Panc1 (cell line): ENCODE measurements around the gene HPS5. TPM values are rescaled to one million over a fixed set of nuclear protein-coding genes. Genes with fewer than 3 reads are reported as not detected.

ENCODE experiments used
- ATAC-seq: fragments of 200-7000 bp; cut with Tn5 transposase; 2 replicates; pipeline ENCODE4 v1.9.1; 2020; ENCODE audit warnings: mild to moderate bottlenecking, moderate library complexity
- BruUV-seq: library from RNA; stranded (reverse); fragments of 400-500 nt; replicated peaks from 2 replicates; lab custom pipeline; 2021; lab: Mats Ljungman, UMichigan
- CTCF ChIA-PET: fragments of 300-600 bp; sonication (Branson Sonifier 250); formaldehyde crosslinking; loops from one replicate; lab custom pipeline; 2022; ENCODE audit warnings: antibody characterized with exemption; lab: Charles Lee
- POLR2A ChIA-PET: fragments of 300-600 bp; sonication (Branson Sonifier 250); formaldehyde crosslinking; loops from one replicate; lab custom pipeline; 2022; ENCODE audit warnings: antibody characterized with exemption; lab: Charles Lee
- DNase-seq: peaks from one replicate; pipeline ENCODE4 v3.0.0-alpha.2; 2010; ENCODE audit warnings: low read depth, low spot score
- H3K27ac ChIP-seq: 2 replicates; pipeline ENCODE4 v1.5.1; 2011; ENCODE audit warnings: mild to moderate bottlenecking, low read length, inconsistent platforms
- H3K27me3 ChIP-seq: fragments of 200-500 bp; sonication (Bioruptor generic); 2 replicates; pipeline ENCODE4 v1.6.0; 2014; ENCODE audit warnings: low read length, inconsistent platforms; ENCODE audit not compliant: control insufficient read depth, insufficient read depth
- H3K36me3 ChIP-seq: fragments of 200-500 bp; sonication (Bioruptor generic); 2 replicates; pipeline ENCODE4 v1.5.1; 2014; ENCODE audit warnings: inconsistent platforms, mild to moderate bottlenecking, low read length, moderate library complexity; ENCODE audit not compliant: control insufficient read depth, insufficient read depth
- H3K4me1 ChIP-seq: 2 replicates; pipeline ENCODE4 v1.5.1; 2011; ENCODE audit warnings: inconsistent platforms, mild to moderate bottlenecking, low read length, moderate library complexity; ENCODE audit not compliant: control insufficient read depth, insufficient read depth
- H3K4me3 ChIP-seq, 2 experiments: 2 replicates each; pipeline ENCODE4 v1.5.1; 2011 to 2012; ENCODE audit warnings: low read depth in 2 of 2, low read length in 2 of 2, mild to moderate bottlenecking in 2 of 2, inconsistent platforms in 1 of 2, moderate library complexity in 1 of 2
- H3K9me3 ChIP-seq: fragments of 200-500 bp; sonication (Bioruptor generic); 2 replicates; pipeline ENCODE4 v1.5.1; 2014; ENCODE audit warnings: low read depth, mild to moderate bottlenecking, inconsistent platforms, low read length, moderate library complexity; ENCODE audit not compliant: control insufficient read depth, insufficient read depth
- POLR2AphosphoS5 ChIP-seq: IDR thresholded peaks from 2 replicates; pipeline ENCODE4 v1.6.1; 2012; ENCODE audit warnings: mild to moderate bottlenecking, low read depth, low read length, moderate library complexity
- SIN3A ChIP-seq: IDR thresholded peaks from 2 replicates; pipeline ENCODE4 v1.6.1; 2012; ENCODE audit warnings: low read depth, mild to moderate bottlenecking, low read length, moderate library complexity, borderline replicate concordance; ENCODE audit not compliant: insufficient read depth
- TCF7L2 ChIP-seq: IDR thresholded peaks from 2 replicates; pipeline ENCODE4 v1.6.1; 2011; ENCODE audit warnings: mild to moderate bottlenecking, low read depth, low read length, inconsistent platforms
- in situ Hi-C: cut with HindIII; loops from 2 replicates; pipeline ENCODE4 v1.10.0; 2016; ENCODE audit warnings: low sequenced_read_pairs, low pct_unique_long_range_greater_than_20kb
- intact Hi-C: fragments of 100-400 bp; cut with micrococcal nuclease; formaldehyde crosslinking; loops from one replicate; pipeline ENCODE4 v1.10.0; 2022; ENCODE audit not compliant: unreplicated experiment
- total RNA-seq: library from RNA; stranded (reverse); gene quantifications from one replicate; pipeline ENCODE4 v1.2.1, GENCODE V29; 2021; ENCODE audit not compliant: unreplicated experiment
- TF ChIP-seq, protein P1 (sequence below), 2 experiments: IDR thresholded peaks; 2 replicates each; pipeline ENCODE4 v1.6.1; 2011 to 2012; ENCODE audit warnings: low read depth in 2 of 2, control low read depth in 1 of 2, low read length in 1 of 2, mild to moderate bottlenecking in 1 of 2, moderate library complexity in 1 of 2; ENCODE audit not compliant: insufficient read depth in 1 of 2
- TF ChIP-seq, protein P2 (sequence below): fragments of 450-650 bp; IDR thresholded peaks from 2 replicates; pipeline ENCODE4 v1.5.1; 2017; ENCODE audit warnings: mild to moderate bottlenecking

HPS5 gene
- total RNA-seq, 1 experiment from 2014 or later: 27.7 TPM

DNA sequence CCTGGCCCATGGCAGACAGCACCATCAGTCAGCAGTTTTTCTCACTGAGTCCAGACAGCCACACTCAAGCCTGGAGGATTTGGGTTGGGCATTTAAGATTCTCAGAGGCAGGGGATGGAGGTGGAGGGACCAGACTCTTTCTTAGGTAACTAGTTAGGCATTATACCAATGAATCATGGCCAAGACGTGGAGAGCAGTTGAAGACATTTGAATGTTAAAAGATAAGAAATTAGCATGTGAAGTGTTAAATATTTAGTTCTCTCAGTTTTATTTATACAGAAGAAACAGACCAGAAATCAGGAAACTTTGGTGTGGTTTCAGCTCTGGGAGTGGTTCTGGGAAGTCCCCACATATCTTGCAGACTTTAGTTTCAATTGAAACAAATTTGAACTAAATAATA, 10.4 kb upstream of the HPS5 start:
- Histone ChIP-seq H3K27me3 (no peaks in the 10 kb centered on the region), H3K27ac (no peak overlapping the region), H3K36me3 (peaks cover 30% of the 10 kb centered on the region), H3K4me1 (0 out of 2 replicates have a peak, but pooled peaks cover 3% of the 10 kb centered on the region), H3K9me3 (no peaks in the 10 kb centered on the region), H3K4me3 (no peak overlapping the region)
- no TSS peak for BruUV-seq
- ChIA-PET POLR2A (no interaction called here), CTCF (no interaction called here)
- ATAC-seq (no peak), DNase-seq (no peak)
- TF ChIP-seq POLR2AphosphoS5 (no peak), SIN3A (no peak), TCF7L2 (no peak)
- TF ChIP-seq, protein P1, sequence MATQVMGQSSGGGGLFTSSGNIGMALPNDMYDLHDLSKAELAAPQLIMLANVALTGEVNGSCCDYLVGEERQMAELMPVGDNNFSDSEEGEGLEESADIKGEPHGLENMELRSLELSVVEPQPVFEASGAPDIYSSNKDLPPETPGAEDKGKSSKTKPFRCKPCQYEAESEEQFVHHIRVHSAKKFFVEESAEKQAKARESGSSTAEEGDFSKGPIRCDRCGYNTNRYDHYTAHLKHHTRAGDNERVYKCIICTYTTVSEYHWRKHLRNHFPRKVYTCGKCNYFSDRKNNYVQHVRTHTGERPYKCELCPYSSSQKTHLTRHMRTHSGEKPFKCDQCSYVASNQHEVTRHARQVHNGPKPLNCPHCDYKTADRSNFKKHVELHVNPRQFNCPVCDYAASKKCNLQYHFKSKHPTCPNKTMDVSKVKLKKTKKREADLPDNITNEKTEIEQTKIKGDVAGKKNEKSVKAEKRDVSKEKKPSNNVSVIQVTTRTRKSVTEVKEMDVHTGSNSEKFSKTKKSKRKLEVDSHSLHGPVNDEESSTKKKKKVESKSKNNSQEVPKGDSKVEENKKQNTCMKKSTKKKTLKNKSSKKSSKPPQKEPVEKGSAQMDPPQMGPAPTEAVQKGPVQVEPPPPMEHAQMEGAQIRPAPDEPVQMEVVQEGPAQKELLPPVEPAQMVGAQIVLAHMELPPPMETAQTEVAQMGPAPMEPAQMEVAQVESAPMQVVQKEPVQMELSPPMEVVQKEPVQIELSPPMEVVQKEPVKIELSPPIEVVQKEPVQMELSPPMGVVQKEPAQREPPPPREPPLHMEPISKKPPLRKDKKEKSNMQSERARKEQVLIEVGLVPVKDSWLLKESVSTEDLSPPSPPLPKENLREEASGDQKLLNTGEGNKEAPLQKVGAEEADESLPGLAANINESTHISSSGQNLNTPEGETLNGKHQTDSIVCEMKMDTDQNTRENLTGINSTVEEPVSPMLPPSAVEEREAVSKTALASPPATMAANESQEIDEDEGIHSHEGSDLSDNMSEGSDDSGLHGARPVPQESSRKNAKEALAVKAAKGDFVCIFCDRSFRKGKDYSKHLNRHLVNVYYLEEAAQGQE (IDR thresholded peaks at IDR 0.05; ENCODE audit: insufficient read depth in 1 of 2, low read depth in 2 of 2, low read length in 1 of 2): no peak
- TF ChIP-seq, protein P2, sequence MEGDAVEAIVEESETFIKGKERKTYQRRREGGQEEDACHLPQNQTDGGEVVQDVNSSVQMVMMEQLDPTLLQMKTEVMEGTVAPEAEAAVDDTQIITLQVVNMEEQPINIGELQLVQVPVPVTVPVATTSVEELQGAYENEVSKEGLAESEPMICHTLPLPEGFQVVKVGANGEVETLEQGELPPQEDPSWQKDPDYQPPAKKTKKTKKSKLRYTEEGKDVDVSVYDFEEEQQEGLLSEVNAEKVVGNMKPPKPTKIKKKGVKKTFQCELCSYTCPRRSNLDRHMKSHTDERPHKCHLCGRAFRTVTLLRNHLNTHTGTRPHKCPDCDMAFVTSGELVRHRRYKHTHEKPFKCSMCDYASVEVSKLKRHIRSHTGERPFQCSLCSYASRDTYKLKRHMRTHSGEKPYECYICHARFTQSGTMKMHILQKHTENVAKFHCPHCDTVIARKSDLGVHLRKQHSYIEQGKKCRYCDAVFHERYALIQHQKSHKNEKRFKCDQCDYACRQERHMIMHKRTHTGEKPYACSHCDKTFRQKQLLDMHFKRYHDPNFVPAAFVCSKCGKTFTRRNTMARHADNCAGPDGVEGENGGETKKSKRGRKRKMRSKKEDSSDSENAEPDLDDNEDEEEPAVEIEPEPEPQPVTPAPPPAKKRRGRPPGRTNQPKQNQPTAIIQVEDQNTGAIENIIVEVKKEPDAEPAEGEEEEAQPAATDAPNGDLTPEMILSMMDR: no peak
- in situ Hi-C loops (no loop called here), intact Hi-C loops (no loop called here)

DNA sequence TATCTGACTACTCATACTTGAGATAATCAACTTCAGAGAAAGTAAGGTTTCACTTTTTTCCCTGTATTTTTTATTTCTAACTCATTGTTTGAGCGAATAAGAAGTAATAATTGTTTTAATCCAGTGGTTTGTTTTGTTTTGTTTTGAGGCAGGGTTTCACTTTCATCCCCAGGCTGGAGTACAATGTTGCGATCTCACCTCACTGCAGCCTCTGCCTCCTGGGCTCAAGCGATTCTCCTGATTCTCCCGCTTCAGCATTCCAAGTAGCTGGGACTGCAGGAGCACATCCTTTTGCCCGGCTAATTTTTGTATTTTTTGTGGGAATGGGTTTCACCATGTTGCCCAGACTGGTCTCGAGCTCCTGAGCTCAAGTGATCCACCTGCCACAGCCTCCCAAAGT, 9.0 kb upstream of the HPS5 start:
- BruUV-seq: no TSS peak
- Histone ChIP-seq H3K27me3 (no peaks in the 10 kb centered on the region), H3K4me1 (0 out of 2 replicates have a peak, but pooled peaks cover 3% of the 10 kb centered on the region), H3K36me3 (peaks cover 33% of the 10 kb centered on the region), H3K9me3 (no peaks in the 10 kb centered on the region), H3K27ac (no peak overlapping the region), H3K4me3 (no peak overlapping the region)
- in situ Hi-C loops: no loop called here
- ChIA-PET POLR2A (no interaction called here), CTCF (no interaction called here)
- no peak for ATAC-seq
- TF ChIP-seq POLR2AphosphoS5: no peak
- TF ChIP-seq, protein P2: no peak
- no peak for TF ChIP-seq SIN3A
- TF ChIP-seq TCF7L2: no peak
- TF ChIP-seq, protein P1 (IDR thresholded peaks at IDR 0.05; ENCODE audit: insufficient read depth in 1 of 2, low read depth in 2 of 2, low read length in 1 of 2): no peak
- intact Hi-C loops: no loop called here
- DNase-seq: no peak
